ENCODE data around the gene ATG9A.

Gene ATG9A

GRCh38 chr2:219176818-219177551, 52.5 kb downstream of the ATG9A start, which contains the start of gene CNPPD1 (continued):
- TF ChIP-seq ZNF707 (tag by site-specific recombination; IDR thresholded peaks at IDR 0.05) = no peak
- peak; percentile 99 for TF ChIP-seq ZBTB8A (tag by site-specific recombination; IDR thresholded peaks at IDR 0.05)
- no peak for TF ChIP-seq MYNN (tag by site-specific recombination; IDR thresholded peaks at IDR 0.05; ENCODE audit: borderline replicate concordance)
- 0 out of 2 replicates have a peak, but pooled peaks have one; percentile 55 for TF ChIP-seq ZNF660 (tag by site-specific recombination; IDR thresholded peaks at IDR 0.05)
- TF ChIP-seq ZNF530 (tag by site-specific recombination; IDR thresholded peaks at IDR 0.05; ENCODE audit: low read depth) = no peak
- no peak for TF ChIP-seq BCL11A (tag by site-specific recombination; IDR thresholded peaks at IDR 0.05; ENCODE audit: low read depth)
- TF ChIP-seq ZSCAN16 (tag by site-specific recombination; IDR thresholded peaks at IDR 0.05) = no peak
- TF ChIP-seq ZNF561 (tag by site-specific recombination; IDR thresholded peaks at IDR 0.05; ENCODE audit: borderline replicate concordance) = peak; percentile 75; the same call in 1 of the 2 replicates
- TF ChIP-seq ZNF148 (tag by site-specific recombination; IDR thresholded peaks at IDR 0.05; ENCODE audit: borderline replicate concordance) = no peak
- TF ChIP-seq ZNF555 (tag by site-specific recombination; conservative IDR thresholded peaks at IDR 0.05) = no peak
- no peak for TF ChIP-seq ZNF48 (tag by site-specific recombination; IDR thresholded peaks at IDR 0.05)
- no peak for TF ChIP-seq ZNF514 (tag by site-specific recombination; IDR thresholded peaks at IDR 0.05)
- 0 out of 2 replicates have a peak, but pooled peaks have one; percentile 47 for TF ChIP-seq ZBTB10 (tag by site-specific recombination; IDR thresholded peaks at IDR 0.05)
- TF ChIP-seq, protein P1, sequence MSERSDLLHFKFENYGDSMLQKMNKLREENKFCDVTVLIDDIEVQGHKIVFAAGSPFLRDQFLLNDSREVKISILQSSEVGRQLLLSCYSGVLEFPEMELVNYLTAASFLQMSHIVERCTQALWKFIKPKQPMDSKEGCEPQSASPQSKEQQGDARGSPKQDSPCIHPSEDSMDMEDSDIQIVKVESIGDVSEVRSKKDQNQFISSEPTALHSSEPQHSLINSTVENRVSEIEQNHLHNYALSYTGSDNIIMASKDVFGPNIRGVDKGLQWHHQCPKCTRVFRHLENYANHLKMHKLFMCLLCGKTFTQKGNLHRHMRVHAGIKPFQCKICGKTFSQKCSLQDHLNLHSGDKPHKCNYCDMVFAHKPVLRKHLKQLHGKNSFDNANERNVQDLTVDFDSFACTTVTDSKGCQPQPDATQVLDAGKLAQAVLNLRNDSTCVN (tag by site-specific recombination; optimal IDR thresholded peaks at IDR 0.05) = peak; percentile 93
- TF ChIP-seq ZNF677 (tag by site-specific recombination; IDR thresholded peaks at IDR 0.05) = no peak
- peak; percentile 51; the same call in 1 of the 2 replicates for TF ChIP-seq ZNF121 (tag by site-specific recombination; IDR thresholded peaks at IDR 0.05)
- peak; percentile 71; the same call in 1 of the 2 replicates for TF ChIP-seq KLF10 (tag by site-specific recombination; IDR thresholded peaks at IDR 0.05)
- TF ChIP-seq, protein P2, sequence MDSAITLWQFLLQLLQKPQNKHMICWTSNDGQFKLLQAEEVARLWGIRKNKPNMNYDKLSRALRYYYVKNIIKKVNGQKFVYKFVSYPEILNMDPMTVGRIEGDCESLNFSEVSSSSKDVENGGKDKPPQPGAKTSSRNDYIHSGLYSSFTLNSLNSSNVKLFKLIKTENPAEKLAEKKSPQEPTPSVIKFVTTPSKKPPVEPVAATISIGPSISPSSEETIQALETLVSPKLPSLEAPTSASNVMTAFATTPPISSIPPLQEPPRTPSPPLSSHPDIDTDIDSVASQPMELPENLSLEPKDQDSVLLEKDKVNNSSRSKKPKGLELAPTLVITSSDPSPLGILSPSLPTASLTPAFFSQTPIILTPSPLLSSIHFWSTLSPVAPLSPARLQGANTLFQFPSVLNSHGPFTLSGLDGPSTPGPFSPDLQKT (IDR thresholded peaks at IDR 0.05; ENCODE audit: borderline replicate concordance, low read depth, low read length) = no peak
- TF ChIP-seq MEIS1 (CRISPR knock-in tag; IDR thresholded peaks at IDR 0.05; ENCODE audit: borderline replicate concordance) = no peak
- TF ChIP-seq ZBTB11 (tag by site-specific recombination; conservative IDR thresholded peaks at IDR 0.05; ENCODE audit: low read depth) = peak; percentile 85
- no peak for TF ChIP-seq ZNF521 (tag by site-specific recombination; IDR thresholded peaks at IDR 0.05)
- TF ChIP-seq WT1 (tag by site-specific recombination; IDR thresholded peaks at IDR 0.05) = 0 out of 2 replicates have a peak, but pooled peaks have one; percentile 17
- TF ChIP-seq ZNF449 (tag by site-specific recombination; IDR thresholded peaks at IDR 0.05) = no peak
- peak; percentile 21; the same call in 1 of the 2 replicates for TF ChIP-seq ZNF629 (tag by site-specific recombination; IDR thresholded peaks at IDR 0.05)
- peak; percentile 77 for TF ChIP-seq SP3 (tag by site-specific recombination; IDR thresholded peaks at IDR 0.05)
- TF ChIP-seq ZNF560 (tag by site-specific recombination; IDR thresholded peaks at IDR 0.05; ENCODE audit: borderline replicate concordance) = no peak
- peak; percentile 82 for TF ChIP-seq SP2 (tag by site-specific recombination; IDR thresholded peaks at IDR 0.05)

Measured in HEK293 (cell line).